OCI-LY7 (cell line): ENCODE measurements around the gene SLC16A1.

ENCODE experiments used
- EZH2phosphoT487 ChIP-seq: fragments of 200-600 bp; sonication (generic); IDR thresholded peaks from 2 replicates; pipeline ENCODE4 v1.6.1; 2018; ENCODE audit warnings: low read depth, borderline replicate concordance, mild to moderate bottlenecking, mixed run types, antibody characterized with exemption, low read length, moderate library complexity, mixed read lengths
- TF ChIP-seq, protein P1 (sequence below): fragments of 200-600 bp; sonication (generic); conservative IDR thresholded peaks from 2 replicates; pipeline ENCODE4 v1.5.1; 2014; ENCODE audit warnings: mild to moderate bottlenecking, antibody characterized with exemption, low read length, moderate library complexity, mixed read lengths

DNA sequence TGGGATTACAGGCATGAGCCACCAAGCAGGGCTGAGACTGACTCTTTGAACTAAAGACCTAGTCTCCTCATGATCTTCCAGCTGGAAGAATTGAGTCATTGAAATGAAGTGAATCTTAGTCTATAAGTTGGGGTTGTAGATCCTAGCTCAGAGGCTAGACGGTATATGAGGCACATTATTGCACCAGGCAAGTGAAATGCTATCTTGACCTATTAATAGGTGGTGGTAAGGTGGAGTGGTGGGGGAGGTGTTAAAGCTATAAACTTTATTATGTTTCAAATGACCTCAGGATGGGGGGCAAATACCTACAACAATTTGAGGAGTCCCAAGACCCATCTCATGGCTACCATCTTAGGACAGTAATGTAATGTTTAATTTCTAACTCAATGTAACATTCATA, 36.8 kb upstream of the SLC16A1 start:
- TF ChIP-seq, protein P1, sequence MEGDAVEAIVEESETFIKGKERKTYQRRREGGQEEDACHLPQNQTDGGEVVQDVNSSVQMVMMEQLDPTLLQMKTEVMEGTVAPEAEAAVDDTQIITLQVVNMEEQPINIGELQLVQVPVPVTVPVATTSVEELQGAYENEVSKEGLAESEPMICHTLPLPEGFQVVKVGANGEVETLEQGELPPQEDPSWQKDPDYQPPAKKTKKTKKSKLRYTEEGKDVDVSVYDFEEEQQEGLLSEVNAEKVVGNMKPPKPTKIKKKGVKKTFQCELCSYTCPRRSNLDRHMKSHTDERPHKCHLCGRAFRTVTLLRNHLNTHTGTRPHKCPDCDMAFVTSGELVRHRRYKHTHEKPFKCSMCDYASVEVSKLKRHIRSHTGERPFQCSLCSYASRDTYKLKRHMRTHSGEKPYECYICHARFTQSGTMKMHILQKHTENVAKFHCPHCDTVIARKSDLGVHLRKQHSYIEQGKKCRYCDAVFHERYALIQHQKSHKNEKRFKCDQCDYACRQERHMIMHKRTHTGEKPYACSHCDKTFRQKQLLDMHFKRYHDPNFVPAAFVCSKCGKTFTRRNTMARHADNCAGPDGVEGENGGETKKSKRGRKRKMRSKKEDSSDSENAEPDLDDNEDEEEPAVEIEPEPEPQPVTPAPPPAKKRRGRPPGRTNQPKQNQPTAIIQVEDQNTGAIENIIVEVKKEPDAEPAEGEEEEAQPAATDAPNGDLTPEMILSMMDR: no peak
- no peak for TF ChIP-seq EZH2phosphoT487
